NCI-H526 treated with DMSO at 0.1 percent for 48 hours (cell line): ENCODE results near the gene PAK1IP1.
"Not testable (repeated sequence)": the region's sequence is repeated elsewhere in the genome, so short reads cannot be mapped to it uniquely, and the experiment has no call there.

ENCODE experiments used
- DNase-seq: peaks from one replicate; lab custom pipeline; 2025; lab: John Stamatoyannopoulos, UW

PAK1IP1 gene, protein sequence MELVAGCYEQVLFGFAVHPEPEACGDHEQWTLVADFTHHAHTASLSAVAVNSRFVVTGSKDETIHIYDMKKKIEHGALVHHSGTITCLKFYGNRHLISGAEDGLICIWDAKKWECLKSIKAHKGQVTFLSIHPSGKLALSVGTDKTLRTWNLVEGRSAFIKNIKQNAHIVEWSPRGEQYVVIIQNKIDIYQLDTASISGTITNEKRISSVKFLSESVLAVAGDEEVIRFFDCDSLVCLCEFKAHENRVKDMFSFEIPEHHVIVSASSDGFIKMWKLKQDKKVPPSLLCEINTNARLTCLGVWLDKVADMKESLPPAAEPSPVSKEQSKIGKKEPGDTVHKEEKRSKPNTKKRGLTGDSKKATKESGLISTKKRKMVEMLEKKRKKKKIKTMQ

GRCh38 chr6:10694302-10695085, at the start of gene PAK1IP1, which contains the start of gene C6orf52:
Gene PAK1IP1, plus strand, starts transcription at chr6:10694972. Its CDS starts 14 bp downstream, at chr6:10694986.
Gene C6orf52, minus strand, starts transcription at chr6:10694616. Its CDS starts 7,066 bp downstream, at chr6:10687550.
- peak; percentile 99 for DNase-seq

GRCh38 chr6:10655508-10656055, 39.2 kb upstream of the PAK1IP1 start:
- DNase-seq: no peak

GRCh38 chr6:10658910-10659698, 35.7 kb upstream of the PAK1IP1 start:
- no peak for DNase-seq

DNA sequence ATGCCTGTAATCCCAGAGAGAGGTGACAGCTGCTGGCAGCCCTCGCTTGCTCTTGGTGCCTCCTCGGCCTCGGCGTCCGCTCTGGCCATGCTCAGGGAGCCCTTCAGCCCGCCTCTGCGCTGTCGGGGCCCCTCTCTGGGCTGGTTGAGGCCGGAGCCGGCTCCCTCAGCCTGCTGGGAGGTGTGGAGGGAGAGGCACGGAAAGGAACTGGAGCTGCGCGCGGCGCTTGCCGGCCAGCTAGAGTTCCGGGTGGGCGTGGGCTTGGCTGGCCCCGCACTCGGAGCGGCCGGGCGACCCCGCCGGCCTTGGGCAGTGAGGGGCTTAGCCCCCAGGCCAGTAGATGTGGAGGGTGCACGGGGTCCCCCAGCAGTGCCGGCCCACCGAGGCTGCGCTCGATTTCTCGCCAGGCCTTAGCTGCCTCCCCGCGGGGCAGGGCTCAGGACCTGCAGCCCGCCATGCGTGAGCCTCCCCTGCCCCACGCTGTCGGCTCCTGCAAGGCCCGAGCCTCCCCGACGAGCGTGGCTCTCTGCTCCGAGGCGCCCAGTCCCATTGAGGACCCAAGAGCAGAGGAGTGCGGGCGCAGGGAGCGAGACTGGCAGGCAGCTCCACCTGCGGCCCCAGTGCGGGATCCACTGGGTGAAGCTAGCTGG, 34.9 kb upstream of the PAK1IP1 start:
- no peak for DNase-seq

DNA sequence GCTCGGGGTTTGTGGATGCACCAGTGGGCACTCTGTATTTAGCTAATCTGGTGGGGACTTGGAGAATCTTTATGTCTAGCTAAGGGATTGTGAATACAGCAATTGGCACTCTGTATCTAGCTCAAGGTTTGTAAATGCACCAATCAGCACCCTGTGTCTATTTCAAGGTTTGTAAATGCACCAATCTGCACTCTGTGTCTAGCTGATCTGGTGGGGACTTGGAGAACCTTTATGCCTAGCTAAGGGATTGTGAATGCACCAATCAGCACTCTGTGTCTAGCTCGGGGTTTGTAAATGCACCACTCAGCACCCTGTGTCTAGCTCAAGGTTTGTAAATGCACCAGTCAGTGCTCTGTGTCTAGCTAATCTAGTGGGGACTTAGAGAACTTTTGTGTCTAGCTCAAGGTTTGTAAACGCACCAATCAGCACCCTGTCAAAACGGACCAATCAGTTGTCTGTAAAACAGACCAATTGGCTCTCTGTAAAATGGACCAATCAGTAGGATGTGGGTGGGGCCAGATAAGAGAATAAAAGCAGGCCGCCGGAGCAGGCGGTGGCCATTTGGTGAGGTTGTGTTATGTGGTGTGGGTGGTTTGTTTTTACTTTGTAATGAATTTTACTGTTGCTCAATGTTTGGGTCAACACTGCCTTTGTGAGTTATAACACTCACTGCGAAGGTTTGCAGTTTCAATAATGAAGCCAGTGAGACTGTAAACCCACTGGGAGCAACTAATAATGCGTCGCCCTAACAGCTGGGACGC, 34.2 kb upstream of the PAK1IP1 start:
- not testable (repeated sequence) for DNase-seq

DNA sequence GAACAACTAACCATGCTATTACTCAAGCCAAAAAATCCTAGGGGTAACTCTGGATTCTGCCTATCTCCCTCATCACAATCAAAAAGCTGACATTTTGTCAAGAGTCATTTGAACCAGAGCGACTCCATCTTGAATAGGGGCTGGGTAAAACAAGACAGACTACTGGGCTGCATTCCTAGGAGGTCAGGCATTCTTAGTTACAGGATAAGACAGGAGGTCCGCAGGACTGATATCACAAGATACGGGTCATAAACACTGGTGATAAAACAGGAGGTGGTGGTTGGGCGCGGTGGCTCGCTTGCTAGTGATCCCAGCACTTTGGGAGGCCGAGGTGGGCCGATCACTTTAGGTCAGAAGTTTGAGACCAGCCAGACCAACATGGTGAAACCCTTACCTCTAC, 32.6 kb upstream of the PAK1IP1 start:
- no peak for DNase-seq

DNA sequence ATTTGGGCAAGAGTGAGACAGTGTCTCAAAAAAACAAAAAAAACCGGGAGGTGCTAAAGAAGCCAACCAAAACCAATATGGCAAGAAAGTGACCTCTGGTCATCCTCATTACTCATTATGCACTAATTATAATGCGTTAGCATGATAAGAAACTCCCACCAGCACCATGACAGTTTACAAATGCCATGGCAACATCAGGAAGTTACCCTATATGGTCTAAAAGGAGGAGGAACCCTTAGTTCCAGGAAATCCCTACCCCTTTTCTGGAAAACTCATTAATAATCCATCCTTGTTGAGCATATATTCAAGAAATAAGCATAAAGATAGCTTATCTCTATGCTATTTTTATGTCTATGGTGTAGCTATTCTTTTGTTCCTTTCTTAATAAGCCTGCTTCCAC, 32.0 kb upstream of the PAK1IP1 start:
- DNase-seq: no peak

- DNase-seq: not testable (repeated sequence)
These were observed 29.2 kb upstream of the PAK1IP1 start for GRCh38 chr6:10665595-10665994.

- DNase-seq: no peak
These were observed 26.4 kb upstream of the PAK1IP1 start for GRCh38 chr6:10668126-10668917.

- DNase-seq: no peak
These were observed 18.4 kb upstream of the PAK1IP1 start for GRCh38 chr6:10676403-10676802.

DNA sequence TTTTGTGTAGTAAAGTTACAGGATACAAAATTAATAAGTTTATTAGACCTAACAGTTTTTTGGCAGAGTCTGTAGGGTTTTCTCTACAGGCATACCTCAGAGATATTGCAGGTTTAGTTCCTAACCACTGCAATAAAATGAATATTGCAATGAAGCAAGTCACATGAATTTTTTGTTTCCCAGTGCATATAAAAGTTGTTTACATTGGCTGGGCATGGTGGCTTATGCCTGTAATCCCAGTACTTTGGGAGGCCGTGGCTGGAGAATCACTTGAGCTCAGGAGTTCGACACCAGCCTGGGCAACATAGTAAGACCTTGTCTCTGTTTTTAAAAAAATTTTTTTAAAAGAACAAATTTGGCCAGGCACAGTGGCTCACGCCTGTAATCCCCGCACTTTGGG, 16.3 kb upstream of the PAK1IP1 start:
- DNase-seq: no peak

GRCh38 chr6:10681795-10682194, 13.0 kb upstream of the PAK1IP1 start:
- no peak for DNase-seq

DNA sequence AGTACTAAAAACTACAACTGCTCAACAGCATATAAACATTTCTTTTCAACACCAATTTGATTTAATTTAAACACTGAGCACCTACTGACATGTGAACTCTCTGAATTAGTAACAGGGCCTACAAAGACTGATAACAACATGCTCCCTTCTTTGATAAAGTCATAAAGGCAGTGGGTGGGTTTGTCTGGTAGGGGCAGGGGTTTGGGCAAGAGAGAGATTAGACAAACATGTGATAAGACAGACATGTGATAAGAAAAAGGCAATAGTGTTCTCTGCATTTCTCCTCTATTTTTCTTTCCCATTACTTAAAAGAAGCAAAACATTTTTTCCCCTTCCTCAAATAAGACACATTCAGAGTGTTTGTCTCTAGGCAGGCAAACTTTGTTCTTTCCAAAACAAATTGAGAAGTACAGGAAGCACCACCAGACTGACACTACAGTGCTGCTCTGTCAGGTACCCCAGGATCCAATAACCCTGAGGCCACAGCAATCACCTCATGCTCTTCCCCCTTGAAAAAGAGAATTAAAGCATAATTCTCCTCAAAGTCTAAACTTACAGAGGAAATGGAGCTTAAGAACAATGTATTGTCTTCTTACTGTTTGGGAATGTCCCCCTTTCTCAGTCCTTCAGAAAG, 12.3 kb upstream of the PAK1IP1 start:
- DNase-seq: no peak

- DNase-seq: no peak
These were observed 10.2 kb upstream of the PAK1IP1 start for GRCh38 chr6:10684618-10685017.

DNA sequence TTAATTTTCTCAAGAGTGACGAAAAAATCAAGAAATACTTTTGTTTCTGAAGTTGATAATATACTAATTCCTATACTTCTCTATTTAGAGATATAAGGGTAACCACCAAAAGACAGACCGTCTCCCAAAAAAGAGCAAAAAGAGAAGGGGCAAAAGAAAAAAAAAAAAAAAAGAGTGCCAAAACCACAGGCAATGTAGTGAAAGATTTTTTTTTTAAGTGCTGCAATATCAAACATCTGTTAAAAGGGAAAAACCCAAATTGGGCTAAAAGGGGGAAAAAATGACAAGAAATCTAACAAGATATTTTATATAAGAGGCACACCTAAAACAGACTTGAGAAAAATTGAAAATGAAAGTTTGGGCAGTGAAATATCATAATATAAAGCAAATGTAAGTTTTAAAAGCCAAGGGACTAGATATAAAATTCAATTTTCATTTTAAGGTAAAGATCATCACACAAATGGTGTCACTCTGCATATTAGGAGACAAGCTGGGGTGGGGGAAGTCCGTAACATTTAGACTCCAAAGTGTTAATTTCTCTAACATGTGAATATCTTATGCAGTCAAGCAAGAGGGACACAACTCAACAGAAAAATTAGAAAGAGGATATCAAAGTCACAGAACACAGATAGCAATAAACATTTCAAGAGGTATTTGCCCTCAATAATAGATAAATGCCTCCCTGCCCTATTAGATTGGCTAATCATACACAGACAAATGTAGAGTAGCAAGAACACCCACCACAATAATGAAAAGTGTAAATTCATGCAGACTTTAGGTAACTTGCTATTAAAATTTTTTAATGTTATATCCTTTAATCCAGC, 9.5 kb upstream of the PAK1IP1 start:
- DNase-seq: no peak

DNA sequence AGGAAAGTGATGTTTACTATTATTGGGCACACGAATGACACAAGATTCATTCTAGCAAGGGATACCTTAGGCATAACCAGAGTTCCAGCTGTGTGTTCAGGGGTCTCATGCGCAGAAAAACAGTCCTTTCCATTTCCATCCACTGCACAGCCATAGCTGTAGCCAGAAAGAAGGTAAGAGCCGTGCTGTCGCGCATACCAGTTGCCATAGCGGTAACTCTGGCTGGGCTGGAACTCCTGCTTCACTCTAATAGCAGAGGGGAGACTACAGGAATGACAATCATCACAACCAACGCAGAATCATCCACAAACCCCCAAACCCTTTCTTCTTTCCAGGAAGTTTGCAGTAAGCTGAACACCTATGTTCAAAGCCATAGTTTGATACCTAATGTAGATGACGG, 7.9 kb upstream of the PAK1IP1 start:
- no peak for DNase-seq

DNA sequence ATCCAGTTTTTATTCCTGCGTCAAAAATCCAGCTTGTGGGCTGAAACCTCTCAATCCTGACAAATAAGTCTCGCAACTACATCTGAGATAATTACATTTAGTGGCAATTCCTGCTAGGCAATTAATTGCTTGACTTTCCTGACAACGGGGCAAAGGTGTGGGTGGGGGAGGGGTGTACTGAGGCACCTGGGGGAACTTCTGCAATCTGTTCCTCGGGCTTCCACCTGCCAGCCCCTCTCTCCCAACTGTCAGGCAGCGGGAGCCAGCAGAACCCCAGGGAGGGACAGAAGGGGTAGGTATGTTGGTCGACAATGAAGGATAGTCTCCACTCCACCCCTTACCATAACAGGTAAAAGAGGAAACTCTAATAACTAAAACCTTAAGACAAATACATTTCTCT, 7.2 kb upstream of the PAK1IP1 start:
- no peak for DNase-seq

DNA sequence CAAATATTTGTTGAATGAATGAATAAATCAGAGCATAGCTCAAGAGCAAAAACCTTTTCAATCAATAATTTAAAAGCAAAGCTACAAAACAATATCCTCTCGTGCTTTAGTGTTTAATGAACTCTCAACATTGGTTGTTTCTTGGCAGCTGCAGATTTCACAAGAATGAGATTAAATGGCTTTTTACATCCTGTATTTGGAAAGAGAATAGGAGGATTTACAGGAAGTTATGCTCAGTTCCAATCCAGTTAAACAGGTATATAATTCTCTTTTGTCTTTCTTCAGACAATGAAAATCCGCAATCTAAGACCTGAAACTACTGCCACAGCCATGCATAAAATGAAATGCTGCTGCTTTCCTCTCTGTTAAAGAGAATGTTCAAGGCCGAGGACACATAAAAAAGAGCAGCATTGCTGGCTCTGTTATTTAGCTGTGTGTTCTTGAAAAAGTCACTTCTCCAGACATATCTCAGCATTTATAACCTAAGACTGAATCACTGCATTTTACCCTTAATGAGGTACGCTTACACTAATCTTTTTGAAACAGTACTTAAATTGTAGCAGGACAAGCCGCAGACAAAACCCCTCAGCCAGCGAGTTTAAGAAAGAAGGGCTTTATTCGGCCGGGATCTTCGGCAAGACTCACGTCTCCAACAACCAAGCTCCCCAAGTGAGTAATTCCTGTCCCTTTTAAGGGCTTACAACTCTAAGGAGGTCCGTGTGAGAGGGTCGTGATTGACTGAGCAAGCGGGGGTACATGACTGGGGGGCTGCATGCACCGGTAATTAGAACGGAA, 3.9 kb upstream of the PAK1IP1 start:
- no peak for DNase-seq
